DMS153 (cell line): ENCODE results near the gene EPHA6.
A peak's percentile ranks its signal among the peaks of the same experiment; 100 is the strongest.
"Not testable (repeated sequence)": the region's sequence is repeated elsewhere in the genome, so short reads cannot be mapped to it uniquely, and the experiment has no call there.

Experiments
- DNase-seq: peaks from one replicate; lab custom pipeline; 2025; lab: John Stamatoyannopoulos, UW

Gene EPHA6

DNA sequence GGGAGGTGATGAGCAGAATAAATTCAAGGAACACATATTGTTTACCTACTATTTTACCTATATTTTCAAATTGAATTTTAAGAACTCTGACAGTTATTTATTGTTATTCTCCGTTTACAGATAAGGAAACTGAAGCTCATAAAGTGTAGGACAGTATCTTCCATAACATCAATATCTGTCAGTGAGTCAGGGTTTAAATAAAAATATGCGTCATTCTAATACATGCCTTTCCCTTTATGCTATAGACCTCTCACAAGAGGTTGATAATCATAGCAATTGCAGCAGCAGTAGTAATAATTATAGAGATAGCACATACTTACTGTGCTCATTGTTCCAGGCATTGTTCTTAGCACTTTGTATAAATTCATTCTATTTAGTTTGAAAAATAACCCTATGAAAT lies 101.1 kb downstream of the EPHA6 start:
- DNase-seq, result no peak

DNA sequence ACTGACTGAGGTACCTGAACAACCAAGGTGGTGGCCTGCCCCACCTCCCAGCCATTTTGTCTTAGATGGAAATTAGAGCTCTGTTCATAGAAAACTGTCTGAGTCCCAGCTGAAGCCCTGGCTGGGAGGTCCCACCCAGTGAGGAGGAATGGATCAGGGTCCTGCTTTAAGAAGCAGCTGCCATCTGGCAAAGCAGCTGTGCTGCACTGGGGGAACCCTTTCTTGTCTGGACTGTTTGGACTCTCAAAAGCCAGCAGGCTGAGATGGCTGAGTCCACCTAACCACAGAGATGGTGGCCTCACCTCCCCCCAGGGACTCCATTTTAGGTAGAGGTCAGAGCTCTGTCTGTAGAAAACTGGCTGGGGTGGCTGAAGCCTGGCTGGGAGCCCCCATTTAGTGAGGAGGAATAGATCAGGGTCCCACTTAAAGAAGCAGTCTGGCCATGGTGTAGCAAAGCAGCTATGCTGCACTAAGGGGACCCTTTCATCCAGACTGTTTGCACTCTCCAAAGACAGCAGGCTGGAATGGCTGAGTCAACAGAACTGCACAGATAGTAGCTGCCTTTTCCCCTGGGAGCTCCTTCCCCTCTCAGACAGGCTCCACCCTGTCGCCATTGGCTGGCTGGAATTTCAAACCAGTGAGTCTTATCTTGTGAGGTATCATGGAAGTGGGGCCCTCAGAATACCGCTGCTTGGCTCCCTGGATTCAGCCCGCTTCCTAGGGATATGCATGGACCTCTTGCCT lies 116.9 kb downstream of the EPHA6 start:
- peak; percentile 32 for DNase-seq

DNA sequence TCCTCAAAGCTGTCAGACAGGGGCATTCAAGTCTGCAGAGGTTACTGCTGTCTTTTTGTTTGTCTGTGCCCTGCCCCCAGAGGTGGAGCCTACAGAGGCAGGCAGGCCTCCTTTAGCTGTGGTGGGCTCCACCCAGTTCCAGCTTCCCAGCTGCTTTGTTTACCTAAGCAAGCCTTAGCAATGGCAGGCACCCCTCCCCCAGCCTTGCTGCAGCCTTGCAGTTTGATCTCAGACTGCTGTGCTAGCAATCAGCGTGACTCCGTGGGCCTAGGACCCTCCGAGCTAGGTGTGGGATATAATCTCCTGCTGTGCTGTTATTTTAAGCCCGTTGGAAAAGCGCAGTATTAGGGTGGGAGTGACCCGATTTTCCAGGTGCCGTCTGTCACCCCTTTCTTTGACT lies 127.7 kb downstream of the EPHA6 start:
- DNase-seq, result not testable (repeated sequence)

DNA sequence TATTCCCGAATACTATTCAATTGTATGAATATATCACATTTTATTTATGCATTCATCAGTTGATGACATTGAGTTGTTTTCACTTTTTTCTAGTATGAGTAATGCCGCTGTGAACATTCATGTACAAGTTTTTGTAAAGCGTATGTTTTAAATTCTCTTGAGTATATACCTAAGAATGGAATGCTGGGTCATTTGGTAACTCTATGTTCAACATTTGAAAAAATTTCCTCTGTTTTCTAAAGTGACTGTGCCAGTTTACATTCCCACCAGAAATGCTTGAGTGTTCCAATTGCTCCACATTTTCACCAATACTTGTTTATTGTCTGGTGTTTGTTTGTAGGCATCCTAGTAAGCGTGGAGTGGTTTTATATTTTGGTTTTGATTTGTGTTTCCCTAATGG lies 144.5 kb downstream of the EPHA6 start:
- DNase-seq, result no peak

DNA sequence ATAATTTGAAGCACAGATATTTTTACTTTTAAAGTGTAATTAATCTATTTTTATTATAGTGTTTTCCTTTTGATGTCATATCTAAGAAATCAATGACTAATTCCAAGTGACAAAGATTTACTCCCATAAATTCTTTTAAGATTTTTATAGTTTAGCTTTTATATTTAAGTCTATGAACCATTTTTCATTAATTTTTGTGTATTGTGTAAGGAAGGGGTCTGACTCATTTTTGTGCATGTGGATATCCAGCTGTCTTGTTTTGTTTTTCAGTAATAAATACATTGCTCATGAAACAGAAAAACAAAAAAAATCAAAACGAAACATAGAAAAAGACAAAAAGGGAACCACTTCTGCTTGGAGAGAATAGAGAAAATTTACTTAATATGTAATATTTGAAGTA lies 145.1 kb downstream of the EPHA6 start:
- no peak for DNase-seq

DNA sequence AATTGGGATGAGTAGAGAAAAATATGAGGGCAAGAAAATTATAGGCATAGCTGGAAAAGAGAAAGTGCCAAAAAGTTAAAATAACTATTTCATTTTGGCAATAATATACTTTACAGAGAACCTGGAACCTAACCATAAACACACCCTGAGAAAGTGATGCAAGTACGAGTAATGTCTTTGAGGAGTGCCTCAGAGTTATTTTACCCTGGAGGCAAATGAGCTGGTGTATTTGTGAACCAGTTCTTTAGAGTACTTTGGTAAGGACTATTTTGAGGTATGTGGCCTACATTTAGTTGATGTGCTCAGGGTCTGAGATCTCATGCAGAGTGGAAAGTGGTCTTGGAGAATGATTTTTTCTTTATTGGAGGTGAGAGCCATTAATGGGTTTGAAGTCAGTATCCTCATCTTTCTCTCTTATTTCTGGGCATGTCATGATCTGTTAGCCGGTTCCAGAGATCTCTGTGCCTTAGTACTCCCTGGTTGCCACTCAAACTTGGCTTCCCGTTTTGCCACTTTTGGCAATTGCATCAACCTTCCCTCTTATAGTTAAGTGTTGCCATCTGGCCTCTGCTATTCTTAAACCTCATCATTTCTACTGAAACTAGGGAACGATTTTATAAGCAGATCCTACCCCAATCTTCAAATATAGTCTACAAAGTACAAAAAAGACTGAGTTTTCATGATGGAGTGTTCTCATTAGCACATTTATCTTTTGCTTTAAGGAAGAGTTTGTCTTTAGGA lies 145.7 kb downstream of the EPHA6 start:
- no peak for DNase-seq

DNA sequence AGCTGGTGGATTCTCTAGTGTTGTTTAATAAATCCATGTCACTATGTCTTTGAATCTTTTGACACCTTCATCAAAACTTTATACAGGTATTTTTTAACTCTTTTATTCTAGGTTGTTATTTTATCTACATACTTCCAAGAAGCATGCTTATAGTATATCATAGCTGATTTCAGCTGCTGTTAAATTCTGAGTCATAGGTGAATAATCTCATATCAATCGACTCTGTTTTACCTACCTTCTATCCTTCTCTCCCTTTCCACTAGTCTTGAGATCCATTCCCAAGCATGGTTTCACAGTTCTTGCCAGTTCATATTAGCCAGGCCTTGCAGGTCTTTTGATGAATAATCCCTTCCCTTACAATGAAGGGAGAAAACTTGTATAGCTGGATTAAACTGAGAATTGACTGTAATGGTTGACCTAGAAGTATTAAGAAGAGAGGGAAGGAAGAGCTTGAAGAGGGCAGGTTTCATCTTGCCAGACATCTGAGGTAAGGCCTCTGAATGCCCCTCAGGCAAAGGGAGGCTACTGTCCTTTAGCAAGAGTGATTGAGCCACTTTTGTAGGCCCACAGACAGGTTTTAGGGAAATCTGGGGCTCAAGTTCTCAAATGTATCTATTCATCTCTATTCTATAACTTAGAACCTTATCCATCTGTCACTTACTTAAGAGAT lies 146.4 kb downstream of the EPHA6 start:
- DNase-seq, result no peak

DNA sequence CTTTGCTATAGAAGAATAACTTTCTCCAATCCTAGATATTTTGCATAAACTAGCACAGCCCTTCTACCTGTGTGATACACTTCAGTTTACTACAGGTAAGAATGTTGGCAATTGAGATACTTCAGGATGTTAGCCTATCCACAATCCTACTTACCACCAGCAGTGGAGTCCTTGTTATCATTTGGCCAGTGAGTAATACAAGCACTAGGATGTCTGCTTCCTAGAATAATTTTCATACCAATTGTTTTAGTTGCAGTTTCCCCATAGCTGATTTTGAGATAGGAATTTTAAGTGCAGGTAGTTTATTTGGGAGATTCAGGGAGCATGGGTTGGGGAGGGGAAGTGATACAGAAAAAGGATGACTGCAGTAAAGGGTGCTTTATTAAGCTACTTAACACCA lies 147.2 kb downstream of the EPHA6 start:
- no peak for DNase-seq

DNA sequence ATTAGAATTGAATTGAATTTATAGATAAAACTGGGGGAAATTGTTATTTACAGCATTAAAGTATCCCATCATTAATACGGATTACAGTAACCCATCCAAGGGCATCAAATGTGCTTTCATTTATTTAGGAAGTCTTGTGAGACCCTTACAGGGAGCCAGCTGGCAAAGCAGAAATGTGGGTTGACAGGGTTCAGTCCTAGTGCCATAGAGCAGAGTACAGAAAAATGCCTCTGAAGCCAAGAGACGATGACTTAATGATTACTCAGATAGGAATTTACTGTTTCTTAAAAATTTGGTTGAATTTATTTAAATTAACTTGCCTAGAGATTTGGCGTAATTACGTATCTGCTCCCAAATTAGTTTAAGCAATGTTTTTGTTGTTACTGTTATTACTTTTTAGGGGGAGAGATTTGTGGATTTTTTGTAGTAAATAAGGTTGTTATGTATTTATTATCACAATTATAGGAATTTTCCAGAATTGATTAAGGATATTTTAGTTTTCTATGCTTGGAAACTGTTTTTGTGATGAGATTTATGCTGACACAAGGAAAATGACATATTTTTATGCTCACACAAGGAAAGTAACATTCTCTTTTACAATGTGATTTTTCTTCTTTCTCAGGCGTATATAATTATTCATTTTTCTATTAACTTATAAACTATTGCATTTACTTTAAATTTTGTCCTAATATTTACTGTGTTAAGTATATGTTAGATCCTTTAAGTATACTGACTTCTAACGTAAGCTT lies 152.0 kb downstream of the EPHA6 start:
- no peak for DNase-seq

DNA sequence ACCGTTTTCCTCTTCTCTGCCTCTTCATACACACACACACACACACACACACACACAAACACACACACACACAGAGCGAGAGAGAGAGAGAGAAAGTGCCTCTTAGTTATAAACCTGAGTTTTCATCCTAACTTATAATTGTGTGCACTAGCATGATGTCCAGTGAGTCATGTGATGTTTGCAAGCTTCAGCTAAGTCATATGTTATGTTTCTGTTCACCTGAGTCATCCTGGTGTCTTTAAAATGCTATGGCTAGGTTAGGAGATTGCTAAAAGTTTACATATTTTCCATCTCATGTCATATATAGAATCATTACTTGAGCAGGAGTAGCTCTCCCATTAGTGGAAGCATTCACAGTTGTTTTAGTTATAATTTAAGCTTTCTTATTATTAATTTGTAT lies 155.8 kb downstream of the EPHA6 start:
- no peak for DNase-seq

DNA sequence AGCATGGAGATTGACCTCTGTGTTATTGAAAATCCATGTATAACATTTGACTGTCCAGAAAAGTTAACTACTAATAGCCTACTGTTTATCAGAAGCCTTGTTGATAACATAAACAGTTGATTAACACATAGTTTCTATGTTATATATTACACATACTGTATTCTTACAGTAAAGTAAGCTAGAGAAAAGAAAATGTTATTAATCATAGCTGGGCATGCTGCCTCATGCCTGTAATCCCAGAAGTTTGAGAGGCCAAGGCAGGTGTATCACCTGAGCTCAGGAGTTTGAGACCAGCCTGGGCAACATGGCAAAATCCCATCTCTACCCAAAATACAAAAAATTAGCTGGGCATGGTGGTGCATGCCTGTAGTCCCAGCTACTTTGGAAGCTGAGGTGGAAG lies 163.3 kb downstream of the EPHA6 start:
- DNase-seq, result no peak

DNA sequence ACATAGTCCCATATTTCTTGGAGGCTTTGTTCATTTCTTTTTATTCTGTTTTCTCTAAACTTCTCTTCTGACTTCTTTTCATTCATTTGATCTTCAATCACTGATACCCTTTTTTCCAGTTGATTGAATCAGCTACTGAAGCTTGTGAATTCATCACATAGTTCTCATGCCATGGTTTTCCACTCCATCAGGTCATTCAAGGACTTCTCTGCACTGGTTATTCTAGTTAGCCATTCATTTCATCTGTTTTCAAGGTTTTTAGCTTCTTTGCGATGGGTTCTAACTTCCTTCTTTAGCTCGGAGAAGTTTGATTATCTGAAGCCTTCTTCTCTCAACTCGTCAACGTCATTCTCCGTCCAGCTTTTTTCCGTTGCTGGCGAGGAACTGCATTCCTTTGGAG lies 169.3 kb downstream of the EPHA6 start:
- not testable (repeated sequence) for DNase-seq

DNA sequence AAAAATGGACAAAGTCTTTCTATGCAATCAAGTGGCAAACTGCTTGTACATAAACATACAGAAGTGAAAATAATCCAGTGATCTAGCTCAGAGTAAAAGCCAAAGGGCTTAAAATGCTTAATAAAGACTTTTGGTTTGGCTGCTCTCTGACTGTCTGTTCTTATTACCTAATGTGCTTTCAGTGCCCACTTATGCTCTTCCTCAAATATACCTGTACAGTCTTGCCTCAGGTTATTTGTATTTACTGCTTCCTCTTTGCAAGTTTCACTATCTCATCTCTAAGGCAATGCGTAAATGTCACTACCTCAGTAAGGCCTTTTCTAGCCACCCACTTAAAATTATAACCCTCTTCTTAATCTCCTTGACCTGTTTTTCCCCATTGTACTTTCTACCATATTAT lies 171.8 kb downstream of the EPHA6 start:
- peak; percentile 45 for DNase-seq

DNA sequence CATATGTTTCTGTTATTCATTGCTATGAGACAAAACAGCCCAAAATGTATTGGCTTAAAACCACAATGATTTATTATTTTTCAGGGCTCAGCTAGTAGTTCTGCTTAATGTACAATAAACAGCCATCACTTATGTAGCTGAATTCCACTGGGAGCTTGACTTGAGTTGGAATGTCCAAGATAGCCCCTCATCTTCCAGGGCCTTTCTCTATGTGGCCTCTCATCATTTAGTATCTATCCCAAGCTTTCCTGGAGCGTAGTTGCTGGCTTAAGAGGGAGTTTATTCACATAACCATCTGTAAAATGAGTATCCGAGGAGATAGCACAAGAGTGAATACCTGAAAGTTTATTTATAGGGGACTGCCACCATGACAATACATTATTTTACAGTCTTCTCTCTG lies 176.8 kb downstream of the EPHA6 start:
- no peak for DNase-seq

DNA sequence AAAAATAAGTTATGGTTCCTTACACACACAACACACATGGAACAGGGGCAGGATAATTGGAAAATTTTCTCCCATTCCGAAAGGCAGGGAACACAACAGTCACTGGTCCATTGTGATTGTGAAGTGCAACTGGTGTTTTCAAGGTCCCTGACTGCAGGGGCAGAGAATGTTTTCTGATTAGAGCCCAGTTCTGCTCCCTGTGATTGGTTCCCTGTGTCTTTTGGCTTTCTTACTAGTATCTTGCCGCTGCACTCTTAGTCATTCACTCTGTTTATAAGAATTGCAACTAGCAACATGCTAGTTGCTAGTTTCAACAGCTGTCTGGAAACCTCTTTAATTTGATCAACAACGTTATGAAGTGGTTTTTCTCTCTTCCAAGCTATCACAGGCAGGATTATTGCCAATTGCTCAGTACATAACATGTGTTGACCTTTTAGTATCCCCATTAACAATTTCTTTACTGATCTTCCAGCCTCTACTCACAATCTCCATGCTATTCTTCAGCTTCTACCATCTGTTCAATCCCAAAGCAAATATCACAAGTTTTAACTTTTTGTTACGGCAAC lies 177.5 kb downstream of the EPHA6 start:
- no peak for DNase-seq

DNA sequence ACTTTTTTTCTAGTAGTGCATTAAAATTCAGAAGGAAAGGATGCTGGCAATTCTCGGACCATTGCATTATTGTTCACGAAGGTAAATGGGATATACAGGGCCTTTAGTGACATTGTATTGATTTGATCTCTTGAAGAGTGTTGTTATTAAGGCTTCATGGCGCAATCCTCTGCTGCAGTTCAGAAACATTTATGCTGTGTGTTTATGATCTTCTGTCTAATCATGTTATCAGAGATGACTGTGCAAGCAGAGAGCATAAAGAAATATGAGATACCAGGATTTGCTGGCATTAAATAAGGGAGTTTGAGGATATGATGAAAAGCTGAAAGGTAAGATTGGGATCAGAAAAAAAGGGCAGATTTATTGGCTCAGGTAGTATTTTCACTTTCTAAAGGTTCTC lies 180.6 kb downstream of the EPHA6 start:
- no peak for DNase-seq

DNA sequence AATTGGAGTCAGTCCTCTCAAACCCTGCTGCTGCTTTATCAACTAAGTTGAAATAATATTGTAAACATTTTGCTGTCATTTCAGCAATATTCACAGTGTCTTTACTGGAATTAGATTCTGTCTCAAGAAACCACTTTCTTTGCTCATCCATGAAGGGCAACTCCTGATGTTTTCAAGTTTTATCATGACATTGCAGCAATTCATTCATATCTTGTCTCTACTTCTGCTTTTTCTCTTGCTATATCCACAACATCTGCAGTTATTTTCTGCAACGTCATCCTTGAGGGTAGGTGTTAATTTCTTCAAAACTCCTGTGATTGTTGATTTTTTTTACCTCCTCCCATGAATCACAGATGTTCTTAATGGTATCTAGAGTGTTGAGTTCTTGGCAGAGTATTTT lies 181.6 kb downstream of the EPHA6 start:
- DNase-seq, result no peak

DNA sequence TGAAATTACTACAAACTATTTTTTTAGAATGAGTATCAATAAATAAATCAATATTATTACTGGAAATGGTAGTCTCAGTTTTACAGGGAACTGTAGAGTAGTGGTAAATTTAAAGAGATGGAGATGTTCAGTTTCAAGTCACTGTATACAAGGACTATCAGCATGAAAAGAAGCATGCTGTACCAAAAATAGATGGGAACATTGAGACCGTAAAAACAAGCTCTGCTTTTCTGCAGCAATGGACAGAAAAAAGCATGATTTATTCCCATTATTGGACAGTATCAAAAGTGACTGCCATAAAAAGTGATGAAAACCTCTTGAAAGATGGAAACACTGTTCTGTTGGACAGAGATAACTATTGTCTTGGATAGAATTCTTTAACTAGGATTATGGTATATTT lies 187.2 kb downstream of the EPHA6 start:
- no peak for DNase-seq

DNA sequence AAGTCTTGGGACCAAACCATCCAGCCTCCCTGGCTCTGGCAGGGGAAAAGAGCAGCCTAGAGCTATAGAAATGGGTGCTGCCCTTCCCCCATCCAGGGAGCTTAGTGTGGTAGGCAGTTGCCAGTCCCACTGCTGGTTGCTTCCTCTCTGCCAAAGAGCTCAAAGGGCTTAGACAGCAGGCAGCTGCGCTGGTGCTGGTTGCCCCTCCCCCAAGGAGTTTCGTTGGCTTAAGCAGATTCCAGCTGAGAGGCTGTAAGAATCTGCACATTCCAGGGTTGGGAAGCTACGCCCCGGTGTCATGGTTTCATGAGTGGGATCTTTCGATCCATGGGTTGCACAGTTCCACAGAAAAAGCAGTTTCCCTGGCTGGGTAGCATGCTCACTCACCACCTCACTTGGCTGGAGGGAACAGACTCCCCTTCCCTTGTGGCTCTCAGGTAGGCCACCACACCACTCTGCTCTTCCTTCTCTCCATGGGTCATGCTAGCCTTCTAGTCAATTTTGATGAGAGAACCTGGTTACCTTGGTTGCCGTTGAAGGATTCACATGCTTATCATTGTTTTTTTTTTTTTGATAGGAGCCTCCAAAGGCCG lies 195.1 kb downstream of the EPHA6 start:
- DNase-seq, result no peak

DNA sequence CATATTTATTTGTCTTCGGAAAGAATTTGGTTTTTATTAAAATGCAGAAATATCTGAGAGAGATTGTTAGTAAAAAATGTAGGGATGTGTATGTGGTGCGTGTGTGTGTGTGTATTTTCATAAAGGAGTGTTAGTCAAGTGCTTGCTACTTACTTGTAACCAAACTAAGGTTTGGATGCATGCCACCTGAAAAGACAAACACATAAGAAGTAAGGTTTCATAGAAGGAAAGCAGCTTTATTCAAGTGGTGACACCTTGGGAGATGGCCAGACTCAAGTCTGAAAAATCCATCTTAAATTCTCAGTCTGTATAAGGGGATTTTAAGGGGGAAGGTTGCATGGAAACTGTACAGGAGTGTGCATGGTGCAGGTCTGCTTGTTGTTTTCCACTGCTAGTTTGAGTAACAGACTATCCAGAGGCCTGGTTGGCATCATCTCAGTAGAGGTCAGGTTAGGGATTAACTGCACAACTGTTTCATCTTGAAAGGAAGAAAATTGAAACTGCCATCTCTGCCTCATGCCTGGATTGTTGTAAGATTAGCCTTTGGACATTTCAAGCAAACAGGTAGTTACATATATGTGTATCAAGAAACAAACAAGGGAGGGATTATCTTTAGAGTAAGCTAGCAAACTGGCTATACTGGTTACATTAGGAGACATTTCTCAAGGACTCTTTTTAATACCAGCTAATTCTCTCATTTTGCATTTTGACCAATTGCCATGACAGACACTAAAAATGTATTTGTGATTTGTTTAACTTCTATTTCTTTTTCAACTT lies 196.7 kb downstream of the EPHA6 start:
- DNase-seq, result no peak

DNA sequence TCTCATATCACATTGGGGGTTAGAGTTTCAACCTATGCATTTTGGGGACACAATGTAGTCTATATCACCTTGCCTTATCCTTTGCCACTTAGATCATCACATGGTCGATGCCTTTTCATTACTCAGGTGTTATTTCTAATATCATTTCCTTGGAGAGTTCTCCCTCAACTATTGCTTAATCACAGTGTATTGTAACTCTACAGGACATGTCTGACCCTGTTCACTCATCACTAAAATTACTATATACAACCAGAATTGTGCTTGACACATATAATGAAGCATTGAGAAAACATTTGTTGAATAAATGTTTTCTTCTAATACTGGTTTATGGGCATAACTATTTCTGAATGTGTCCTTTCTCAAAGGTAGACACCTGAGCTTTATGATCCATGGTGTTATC lies 207.4 kb downstream of the EPHA6 start:
- DNase-seq, result no peak
